ENCODE measurements around the gene METTL15.
"Not testable (repeated sequence)": the region's sequence is repeated elsewhere in the genome, so short reads cannot be mapped to it uniquely, and the experiment has no call there.

- not testable (repeated sequence) for TF ChIP-seq MAX (IDR thresholded peaks at IDR 0.05); CTCF (IDR thresholded peaks at IDR 0.05; ENCODE audit: control extremely low read depth in 1 of 3, insufficient read depth in 1 of 3, low read depth in 1 of 3, low read length in 3 of 3); RAD21 (IDR thresholded peaks at IDR 0.05 in 1 of 2, conservative IDR thresholded peaks at IDR 0.05 in 1 of 2; ENCODE audit: low read depth in 2 of 2, low read length in 2 of 2); CREB1 (IDR thresholded peaks at IDR 0.05); POLR2A (IDR thresholded peaks at IDR 0.05; ENCODE audit: control extremely low read depth in 1 of 2, low read depth in 2 of 2, low read length in 2 of 2); POLR2AphosphoS5 (IDR thresholded peaks at IDR 0.05; ENCODE audit: low read depth, low read length); USF2 (IDR thresholded peaks at IDR 0.05; ENCODE audit: low read length); SIN3A (conservative IDR thresholded peaks at IDR 0.05 in 1 of 2, IDR thresholded peaks at IDR 0.05 in 1 of 2; ENCODE audit: low read depth in 1 of 2, low read length in 2 of 2); CHD2 (IDR thresholded peaks at IDR 0.05; ENCODE audit: low read length)
Measured at GRCh38 chr11:28272247-28272646, 164.1 kb downstream of the METTL15 start.
